GM06990 (cell line): ENCODE data around the gene CASZ1.

Experiments
- DNase-seq: peaks from one replicate; pipeline ENCODE4 v3.0.0-alpha.2; 2011; ENCODE audit not compliant: insufficient read length; ENCODE audit errors: extremely low read depth
- H3K27me3 ChIP-seq: replicated peaks from 2 replicates; pipeline ENCODE4 v1.6.0; 2011; ENCODE audit warnings: low read length; ENCODE audit not compliant: control insufficient read depth, insufficient read depth
- H3K36me3 ChIP-seq: 2 replicates; pipeline ENCODE4 v1.5.1; 2011; ENCODE audit warnings: low read length; ENCODE audit not compliant: control insufficient read depth, insufficient read depth
- H3K4me3 ChIP-seq: replicated peaks from 2 replicates; pipeline ENCODE4 v1.5.1; 2011; ENCODE audit warnings: low read depth, mild to moderate bottlenecking, control low read depth, low read length
- CTCF ChIP-seq: IDR thresholded peaks from 2 replicates; pipeline ENCODE4 v1.5.1; 2011; ENCODE audit warnings: low read length, control low read depth, mild to moderate bottlenecking, inconsistent platforms; ENCODE audit not compliant: insufficient read depth, poor library complexity, severe bottlenecking

The CASZ1 gene

DNA sequence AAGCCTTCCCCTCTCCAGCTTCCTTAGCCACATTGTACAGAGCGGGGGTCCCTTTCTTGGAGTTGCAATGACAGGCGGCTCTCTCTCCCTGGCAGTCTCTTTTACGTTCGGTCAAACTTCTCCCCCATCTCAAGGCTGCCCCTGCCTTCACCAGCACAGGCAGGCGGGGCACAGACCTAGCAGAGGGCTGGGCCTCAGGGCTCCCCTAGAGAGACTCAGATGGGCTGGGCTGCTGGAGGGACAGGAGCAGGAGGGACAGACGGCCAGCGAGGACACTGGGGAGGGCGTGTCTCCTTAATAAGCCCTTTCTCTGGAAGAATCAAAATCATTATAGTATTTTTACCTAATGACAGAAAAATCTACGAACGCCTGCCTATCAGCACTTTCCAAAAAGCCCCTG lies 79.6 kb downstream of the CASZ1 start:
- no peak overlapping the region for H3K4me3 ChIP-seq
- DNase-seq, result no peak
- H3K27me3 ChIP-seq, result peaks cover 1% of the 10 kb centered on the region
- H3K36me3 ChIP-seq, result no peaks in the 10 kb centered on the region
- no peak for TF ChIP-seq CTCF

DNA sequence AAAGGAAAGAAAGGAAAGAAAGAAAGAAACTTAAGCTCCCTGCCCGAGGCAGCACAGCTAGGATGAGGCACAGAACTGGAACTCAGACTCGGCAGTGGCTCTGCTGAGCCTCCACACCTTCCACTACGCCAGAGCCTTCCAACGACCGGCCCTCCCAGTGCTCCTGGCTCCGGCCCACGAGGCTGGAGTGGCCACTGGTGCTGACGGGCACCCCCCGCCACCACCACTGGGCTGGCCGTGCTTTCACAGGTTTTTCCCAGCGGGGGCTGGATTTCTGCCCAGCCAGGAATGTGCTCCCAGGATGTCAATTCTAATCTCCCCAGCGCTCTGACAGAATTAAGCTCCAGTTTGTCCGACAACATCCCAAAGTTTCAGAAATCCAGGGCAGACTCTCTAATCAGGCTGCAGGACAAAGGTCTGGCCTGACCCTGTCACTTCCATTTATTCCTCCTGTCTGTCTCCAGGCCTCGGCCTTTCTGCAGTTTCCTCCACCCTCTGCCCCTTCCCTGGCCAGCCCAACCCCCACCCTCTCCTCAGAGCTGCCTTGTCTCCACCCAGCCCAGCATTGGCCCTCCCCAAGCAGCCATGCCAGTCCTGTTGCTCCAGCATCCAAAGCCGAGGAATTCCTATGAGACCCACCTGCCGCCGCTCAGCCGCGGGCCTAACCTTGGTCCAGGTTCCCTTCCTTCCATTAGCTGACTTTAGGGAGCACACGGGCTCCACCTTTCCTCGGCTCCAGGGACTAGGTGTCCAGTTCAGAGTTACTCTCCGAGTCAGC lies 81.9 kb downstream of the CASZ1 start:
- TF ChIP-seq CTCF, result no peak
- Histone ChIP-seq H3K4me3 (no peak overlapping the region), H3K27me3 (peaks cover 1% of the 10 kb centered on the region), H3K36me3 (no peaks in the 10 kb centered on the region)
- no peak for DNase-seq

GRCh38 chr1:10713614-10714013 lies 82.8 kb downstream of the CASZ1 start:
- H3K27me3 ChIP-seq, result no peaks in the 10 kb centered on the region; the same call in 1 of the 2 replicates
- no peak overlapping the region for H3K4me3 ChIP-seq
- DNase-seq, result no peak
- no peaks in the 10 kb centered on the region for H3K36me3 ChIP-seq
- TF ChIP-seq CTCF, result no peak

GRCh38 chr1:10712568-10713362 lies 83.7 kb downstream of the CASZ1 start:
- H3K27me3 ChIP-seq, result no peaks in the 10 kb centered on the region; the same call in 1 of the 2 replicates
- no peak overlapping the region for H3K4me3 ChIP-seq
- no peaks in the 10 kb centered on the region for H3K36me3 ChIP-seq
- TF ChIP-seq CTCF, result no peak
- no peak for DNase-seq

- no peak for DNase-seq
- TF ChIP-seq CTCF, result no peak
- Histone ChIP-seq H3K4me3 (no peak overlapping the region), H3K27me3 (no peaks in the 10 kb centered on the region; the same call in 1 of the 2 replicates), H3K36me3 (no peaks in the 10 kb centered on the region)
Observed at GRCh38 chr1:10710489-10710888, 86.0 kb downstream of the CASZ1 start.
